KMS-11 (cell line): Measurements from ENCODE around the gene LEFTY2.

Experiments used
- H2AFZ ChIP-seq: fragments of 200-600 bp; sonication (generic); 2 replicates; pipeline ENCODE4 v1.6.1; 2016; ENCODE audit warnings: antibody characterized with exemption, mixed run types, low read depth
- H3K27ac ChIP-seq: fragments of 200-600 bp; sonication (generic); 2 replicates; pipeline ENCODE4 v1.6.1; 2016; ENCODE audit warnings: mild to moderate bottlenecking, mixed run types
- H3K27me3 ChIP-seq: fragments of 200-600 bp; sonication (generic); 2 replicates; pipeline ENCODE4 v1.6.1; 2017; ENCODE audit warnings: mild to moderate bottlenecking, low read depth, mixed run types, moderate library complexity; ENCODE audit not compliant: insufficient read depth
- H3K36me3 ChIP-seq: fragments of 200-600 bp; sonication (generic); 2 replicates; pipeline ENCODE4 v1.6.1; 2017; ENCODE audit warnings: mild to moderate bottlenecking, mixed run types; ENCODE audit not compliant: insufficient read depth
- H3K4me1 ChIP-seq: fragments of 200-600 bp; sonication (generic); 2 replicates; pipeline ENCODE4 v1.6.1; 2016; ENCODE audit warnings: mild to moderate bottlenecking, low read depth, mixed run types; ENCODE audit not compliant: poor library complexity, severe bottlenecking
- H3K4me2 ChIP-seq: fragments of 200-600 bp; sonication (generic); 2 replicates; pipeline ENCODE4 v1.7.0; 2016; ENCODE audit warnings: mild to moderate bottlenecking, mixed run types
- H3K4me3 ChIP-seq: fragments of 200-600 bp; sonication (generic); IDR thresholded peaks from 2 replicates; pipeline ENCODE4 v1.6.1; 2017; ENCODE audit warnings: low read depth, low read length, mixed read lengths; ENCODE audit not compliant: insufficient read depth
- H3K79me2 ChIP-seq: fragments of 200-600 bp; sonication (generic); 2 replicates; pipeline ENCODE4 v1.6.1; 2016; ENCODE audit warnings: low read depth, mixed run types; ENCODE audit not compliant: insufficient read depth
- H3K9ac ChIP-seq: fragments of 200-600 bp; sonication (generic); 2 replicates; pipeline ENCODE4 v1.6.1; 2016; ENCODE audit warnings: mild to moderate bottlenecking, mixed run types
- H4K20me1 ChIP-seq: fragments of 200-600 bp; sonication (generic); 2 replicates; pipeline ENCODE4 v1.6.1; 2016; ENCODE audit warnings: mild to moderate bottlenecking, mixed run types; ENCODE audit not compliant: insufficient read depth
- CTCF ChIP-seq: fragments of 200-600 bp; sonication (generic); conservative IDR thresholded peaks from 2 replicates; pipeline ENCODE4 v1.6.1; 2017; ENCODE audit warnings: low read depth, mild to moderate bottlenecking, antibody characterized with exemption, low read length, moderate library complexity, mixed read lengths

The LEFTY2 gene

GRCh38 chr1:225944951-225945350, 3.9 kb upstream of the LEFTY2 start:
- peak overlapping the region; percentile 8; the same call in 1 of the 2 replicates for H3K27ac ChIP-seq
- no peak for TF ChIP-seq CTCF
- H3K79me2 ChIP-seq: no peaks in the 10 kb centered on the region
- peak overlapping the region; percentile 43; the same call in 1 of the 2 replicates for H3K4me2 ChIP-seq
- no peaks in the 10 kb centered on the region for H4K20me1 ChIP-seq
- no peaks in the 10 kb centered on the region for H3K27me3 ChIP-seq
- H2AFZ ChIP-seq: peak overlapping the region; percentile 47; the same call in 1 of the 2 replicates
- H3K4me1 ChIP-seq: peaks cover 56% of the 10 kb centered on the region
- H3K4me3 ChIP-seq: no peak overlapping the region
- H3K36me3 ChIP-seq: no peaks in the 10 kb centered on the region
- no peak overlapping the region for H3K9ac ChIP-seq

- Histone ChIP-seq H4K20me1 (no peaks in the 10 kb centered on the region), H3K4me2 (peak overlapping the region; percentile 43; the same call in 1 of the 2 replicates), H3K79me2 (no peaks in the 10 kb centered on the region), H3K9ac (no peak overlapping the region), H3K4me3 (no peak overlapping the region), H3K4me1 (peaks cover 59% of the 10 kb centered on the region), H3K27ac (peak overlapping the region; percentile 8; the same call in 1 of the 2 replicates), H2AFZ (peak overlapping the region; percentile 47; the same call in 1 of the 2 replicates), H3K36me3 (no peaks in the 10 kb centered on the region), H3K27me3 (no peaks in the 10 kb centered on the region)
- TF ChIP-seq CTCF: no peak
These were observed 3.4 kb upstream of the LEFTY2 start for GRCh38 chr1:225944387-225944786.

- H3K4me2 ChIP-seq: peak overlapping the region; percentile 95; the same call in 1 of the 2 replicates
- H2AFZ ChIP-seq: no peak overlapping the region
- H3K79me2 ChIP-seq: no peaks in the 10 kb centered on the region
- no peaks in the 10 kb centered on the region for H4K20me1 ChIP-seq
- peak overlapping the region; percentile 92; the same call in 1 of the 2 replicates for H3K27ac ChIP-seq
- no peaks in the 10 kb centered on the region for H3K27me3 ChIP-seq
- no peak overlapping the region for H3K4me3 ChIP-seq
- no peak for TF ChIP-seq CTCF
- H3K4me1 ChIP-seq: peaks cover 59% of the 10 kb centered on the region
- H3K9ac ChIP-seq: no peak overlapping the region; the same call in 1 of the 2 replicates
- H3K36me3 ChIP-seq: no peaks in the 10 kb centered on the region
These were observed 2.6 kb upstream of the LEFTY2 start for GRCh38 chr1:225943582-225943981.

- no peaks in the 10 kb centered on the region for H4K20me1 ChIP-seq
- H3K9ac ChIP-seq: peak overlapping the region; percentile 57; the same call in 1 of the 2 replicates
- no peak overlapping the region for H3K4me3 ChIP-seq
- H3K27ac ChIP-seq: peak overlapping the region; percentile 92
- H3K27me3 ChIP-seq: no peaks in the 10 kb centered on the region
- H3K4me1 ChIP-seq: peaks cover 59% of the 10 kb centered on the region
- TF ChIP-seq CTCF: no peak
- H2AFZ ChIP-seq: peak overlapping the region; percentile 65
- no peaks in the 10 kb centered on the region for H3K79me2 ChIP-seq
- no peaks in the 10 kb centered on the region for H3K36me3 ChIP-seq
- peak overlapping the region; percentile 95 for H3K4me2 ChIP-seq
These were observed 1.6 kb upstream of the LEFTY2 start for GRCh38 chr1:225942574-225942973.
